Fibroblast of skin of abdomen (primary cell): ENCODE data around the gene TMEM132D.
"Not testable (repeated sequence)": the region's sequence is repeated elsewhere in the genome, so short reads cannot be mapped to it uniquely, and the experiment has no call there.

Experiments
- DNase-seq: peaks from one replicate; pipeline ENCODE4 v3.0.0-alpha.2; 2013

The TMEM132D gene

GRCh38 chr12:129043334-129043733 lies 860.5 kb downstream of the TMEM132D start:
- DNase-seq: not testable (repeated sequence)

GRCh38 chr12:129036135-129036534 lies 867.7 kb downstream of the TMEM132D start:
- DNase-seq: no peak

DNA sequence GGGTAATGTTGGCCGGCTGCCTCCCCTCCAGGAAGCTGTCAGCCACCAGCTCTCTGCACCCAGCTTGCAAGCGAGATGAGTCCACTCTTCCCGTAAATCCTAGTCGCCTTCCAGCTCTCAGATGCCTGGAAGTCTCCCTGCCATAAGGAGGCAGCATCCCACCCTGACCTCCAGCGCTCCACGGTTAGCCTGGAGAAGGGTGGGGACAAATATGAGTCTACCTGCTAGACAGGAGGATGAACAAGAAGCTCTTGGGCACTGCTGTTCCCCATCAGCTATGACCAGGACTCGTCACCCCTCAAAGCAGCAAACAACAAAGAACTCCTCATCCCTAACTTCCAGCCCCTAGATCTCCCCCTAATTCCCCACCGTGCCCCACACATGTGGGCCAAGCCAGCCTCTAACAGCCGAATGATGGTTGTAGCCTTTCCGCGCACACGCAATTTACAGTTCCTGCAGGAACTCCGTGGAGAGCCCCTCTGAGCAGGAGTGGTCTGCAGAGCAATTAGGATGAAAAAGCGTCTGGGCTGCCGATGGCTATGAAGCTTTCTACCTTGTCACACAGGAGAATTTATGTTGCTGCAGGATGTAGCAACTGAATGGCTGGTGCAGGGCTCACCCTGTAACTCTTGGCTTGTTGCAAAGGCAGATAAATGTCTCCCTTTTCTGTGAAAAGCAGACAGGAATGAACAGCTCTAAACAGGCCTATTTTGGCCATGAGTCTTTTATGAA lies 869.1 kb downstream of the TMEM132D start:
- no peak for DNase-seq

DNA sequence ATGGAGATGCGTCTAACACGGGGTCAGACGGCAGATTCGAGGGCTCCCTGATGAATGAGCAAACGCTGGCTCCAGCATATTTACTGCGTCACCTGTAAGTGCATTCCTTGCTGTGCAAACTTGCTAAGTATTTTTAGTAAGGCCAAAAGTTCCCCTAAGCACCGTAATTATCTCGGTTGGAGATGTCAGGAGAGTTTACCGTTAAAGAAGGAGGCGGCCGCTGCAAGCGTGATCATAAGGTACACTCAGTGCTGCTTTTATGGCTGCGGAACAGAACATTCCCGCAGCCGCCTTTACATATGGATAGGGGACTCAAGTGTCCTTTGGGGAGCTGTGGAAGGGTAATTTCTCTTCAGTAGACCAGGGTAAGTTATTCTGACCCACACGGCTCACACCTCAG lies 875.0 kb downstream of the TMEM132D start:
- no peak for DNase-seq

GRCh38 chr12:129025055-129025454 lies 878.8 kb downstream of the TMEM132D start:
- DNase-seq: no peak
